T-helper 1 cell treated with Interleukin-12 subunit alpha and Interleukin-12 subunit beta and Interleukin-4 antibody, amounts not matched to agents 30 μg/mL and 1 μg/mL, for 36 hours (primary cell): ENCODE measurements around the gene SVIL.
"Not testable (repeated sequence)": the region's sequence is repeated elsewhere in the genome, so short reads cannot be mapped to it uniquely, and the experiment has no call there.

ENCODE experiments used
- H3K27ac Mint-ChIP-seq: one replicate; pipeline ENCODE4 v1.8.0; 2021; ENCODE audit warnings: mild to moderate bottlenecking, mixed read lengths
- H3K27me3 Mint-ChIP-seq: one replicate; pipeline ENCODE4 v1.8.0; 2021; ENCODE audit warnings: low read depth, mixed read lengths
- H3K36me3 Mint-ChIP-seq: one replicate; pipeline ENCODE4 v1.8.0; 2021; ENCODE audit warnings: low read depth, mixed read lengths
- H3K4me1 Mint-ChIP-seq: one replicate; pipeline ENCODE4 v1.8.0; 2021; ENCODE audit warnings: low read depth, mixed read lengths
- H3K4me3 Mint-ChIP-seq: one replicate; pipeline ENCODE4 v1.8.0; 2021; ENCODE audit warnings: mild to moderate bottlenecking, moderate library complexity, mixed read lengths
- H3K9me3 Mint-ChIP-seq: one replicate; pipeline ENCODE4 v1.8.0; 2021; ENCODE audit warnings: mixed read lengths

Gene SVIL

GRCh38 chr10:29514306-29514705, 120.5 kb downstream of the SVIL start:
- no peaks in the 10 kb centered on the region for H3K4me1 Mint-ChIP-seq
- H3K36me3 Mint-ChIP-seq: no peaks in the 10 kb centered on the region
- H3K9me3 Mint-ChIP-seq: no peaks in the 10 kb centered on the region
- H3K4me3 Mint-ChIP-seq: no peak overlapping the region
- no peaks in the 10 kb centered on the region for H3K27me3 Mint-ChIP-seq
- no peak overlapping the region for H3K27ac Mint-ChIP-seq

DNA sequence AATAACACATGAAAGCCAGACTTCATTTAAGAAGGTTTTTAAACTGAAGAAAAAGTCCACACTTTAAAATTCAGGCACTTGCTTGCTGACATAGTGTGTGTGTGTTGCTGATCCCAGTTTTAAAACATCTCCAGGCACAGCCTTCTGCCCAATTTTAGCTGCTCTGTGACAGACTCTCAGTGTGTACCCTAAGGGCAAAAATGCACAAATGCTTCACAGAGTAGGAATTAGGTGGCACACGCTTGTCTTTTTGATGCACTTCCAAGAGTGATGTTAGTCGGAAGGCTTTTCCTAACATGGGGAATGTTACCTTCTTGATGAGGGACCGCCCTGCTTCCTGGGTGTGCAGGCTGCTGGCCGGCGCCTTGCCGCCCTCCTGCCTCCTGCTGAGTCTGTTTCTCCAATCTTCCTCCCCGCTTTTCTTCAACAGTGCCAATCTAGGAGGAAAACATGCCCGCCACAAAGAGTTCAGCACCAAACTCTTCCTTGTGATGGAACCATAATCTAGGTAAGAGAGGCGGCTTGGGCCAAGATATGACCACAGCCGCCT, 122.3 kb downstream of the SVIL start:
- Mint-ChIP-seq H3K9me3 (no peaks in the 10 kb centered on the region), H3K36me3 (no peaks in the 10 kb centered on the region)

GRCh38 chr10:29511806-29512205, 123.0 kb downstream of the SVIL start:
- not testable (repeated sequence) for H3K4me1 Mint-ChIP-seq, H3K4me3 Mint-ChIP-seq, H3K9me3 Mint-ChIP-seq, H3K27ac Mint-ChIP-seq, H3K36me3 Mint-ChIP-seq, H3K27me3 Mint-ChIP-seq

More for the DNA sequence above, 122.3 kb downstream of the SVIL start:
- Mint-ChIP-seq H3K27ac (no peak overlapping the region), H3K4me1 (no peaks in the 10 kb centered on the region), H3K4me3 (no peak overlapping the region), H3K27me3 (no peaks in the 10 kb centered on the region)

DNA sequence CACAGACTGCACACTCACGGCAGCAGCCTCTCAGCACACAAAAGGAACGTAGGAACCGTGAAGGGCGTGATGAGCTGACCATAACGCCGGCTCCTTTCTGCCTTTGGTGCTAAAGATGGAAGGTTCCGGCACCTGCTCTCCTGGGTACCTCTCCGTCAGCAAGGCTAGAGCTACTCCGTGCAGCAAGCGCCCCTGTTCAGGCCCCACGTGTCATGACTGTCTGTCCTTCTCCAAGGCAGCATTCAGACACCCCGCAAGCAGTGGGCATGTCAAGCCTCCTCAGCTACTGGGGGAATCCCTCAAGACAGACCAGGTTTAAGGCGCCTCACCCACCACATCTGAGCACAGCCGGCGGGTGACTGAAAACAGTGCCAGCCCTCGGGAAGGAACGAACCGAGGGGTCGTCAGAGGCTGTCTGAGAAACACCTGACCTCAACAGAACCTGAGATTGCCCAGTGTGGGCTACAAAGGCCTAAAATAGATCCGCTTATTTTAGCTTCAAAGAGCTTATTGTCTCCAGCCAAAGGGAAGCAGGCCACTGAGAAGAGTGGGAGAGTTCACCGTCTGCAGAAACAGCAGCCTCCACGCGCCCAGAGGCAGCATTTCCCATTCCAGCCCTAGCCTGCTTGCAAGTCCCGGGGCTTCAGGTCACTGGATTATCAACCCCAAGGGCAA, 124.2 kb downstream of the SVIL start:
- not testable (repeated sequence) for H3K27ac Mint-ChIP-seq, H3K9me3 Mint-ChIP-seq, H3K27me3 Mint-ChIP-seq, H3K36me3 Mint-ChIP-seq, H3K4me1 Mint-ChIP-seq, H3K4me3 Mint-ChIP-seq

DNA sequence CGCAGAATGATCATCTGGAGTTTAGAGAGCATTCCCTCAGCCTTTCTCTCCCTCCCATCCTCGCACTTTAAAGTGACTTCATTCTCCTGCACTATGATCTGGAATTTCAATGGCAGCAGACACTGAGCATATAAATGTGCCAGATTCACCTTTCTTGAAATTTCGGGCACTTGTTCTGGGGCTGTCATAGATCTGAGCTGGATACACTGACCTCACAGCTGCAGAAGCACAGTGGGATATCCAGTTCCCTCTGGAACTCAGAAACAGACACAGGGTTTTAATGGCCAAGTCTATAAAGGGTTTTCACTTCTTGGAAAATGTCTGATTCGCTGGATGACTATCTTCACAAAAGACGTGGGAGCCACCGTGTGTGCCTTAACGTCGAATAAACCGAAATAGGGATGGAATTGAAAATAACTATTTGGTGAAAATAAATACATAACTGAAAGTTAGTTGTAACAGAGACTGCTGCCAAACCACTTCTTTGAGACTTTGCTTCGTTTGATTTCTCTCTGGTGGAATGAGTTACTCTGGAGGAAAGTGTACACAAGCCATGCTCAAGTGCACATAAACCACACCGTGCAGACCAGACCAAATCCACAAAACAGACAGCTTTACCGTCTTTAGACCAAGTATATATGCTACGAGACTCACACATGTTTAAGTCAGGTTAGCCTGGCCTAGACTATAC, 126.1 kb downstream of the SVIL start:
- no peak overlapping the region for H3K4me3 Mint-ChIP-seq
- H3K4me1 Mint-ChIP-seq: no peaks in the 10 kb centered on the region
- H3K27me3 Mint-ChIP-seq: no peaks in the 10 kb centered on the region
- H3K36me3 Mint-ChIP-seq: no peaks in the 10 kb centered on the region
- H3K27ac Mint-ChIP-seq: no peak overlapping the region
- no peaks in the 10 kb centered on the region for H3K9me3 Mint-ChIP-seq

- not testable (repeated sequence) for H3K27me3 Mint-ChIP-seq, H3K9me3 Mint-ChIP-seq, H3K4me1 Mint-ChIP-seq, H3K27ac Mint-ChIP-seq, H3K36me3 Mint-ChIP-seq, H3K4me3 Mint-ChIP-seq
Observed at GRCh38 chr10:29507750-29508149, 127.0 kb downstream of the SVIL start.

DNA sequence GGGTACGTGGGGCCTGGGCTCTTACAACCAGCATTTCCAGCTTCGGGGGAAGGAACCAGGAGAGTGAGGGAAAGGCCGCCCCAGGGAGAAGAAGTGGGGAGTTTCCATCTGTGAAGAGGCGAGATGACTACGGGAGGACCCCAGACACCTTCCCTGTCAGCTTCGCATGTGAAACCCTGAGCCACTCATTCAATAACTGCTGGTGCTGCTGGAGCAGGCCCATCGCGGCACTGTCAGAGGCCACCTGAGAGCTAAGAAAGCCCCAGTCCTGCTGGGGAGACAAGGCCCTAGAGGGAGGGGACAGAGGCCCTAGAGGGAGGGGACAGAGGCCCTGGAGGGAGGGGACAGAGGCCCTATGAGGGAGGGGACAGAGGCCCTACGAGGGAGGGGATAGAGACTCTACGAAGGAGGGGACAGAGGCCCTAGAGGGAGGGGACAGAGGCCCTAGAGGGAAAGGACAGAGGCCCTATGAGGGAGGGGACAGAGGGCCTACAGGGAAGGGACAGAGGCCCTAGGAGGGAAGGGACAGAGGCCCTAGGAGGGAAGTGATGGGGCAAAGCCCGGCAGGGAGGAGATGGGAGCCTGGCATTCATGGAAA, 128.3 kb downstream of the SVIL start:
- H3K9me3 Mint-ChIP-seq, H3K27ac Mint-ChIP-seq, H3K4me3 Mint-ChIP-seq, H3K4me1 Mint-ChIP-seq, H3K27me3 Mint-ChIP-seq, H3K36me3 Mint-ChIP-seq: not testable (repeated sequence)

- Mint-ChIP-seq H3K27me3 (no peaks in the 10 kb centered on the region), H3K4me1 (no peaks in the 10 kb centered on the region), H3K4me3 (no peak overlapping the region), H3K27ac (no peak overlapping the region), H3K36me3 (no peaks in the 10 kb centered on the region), H3K9me3 (no peaks in the 10 kb centered on the region)
Observed at GRCh38 chr10:29502351-29502750, 132.4 kb downstream of the SVIL start.

GRCh38 chr10:29501692-29502091, 133.1 kb downstream of the SVIL start:
- no peaks in the 10 kb centered on the region for H3K9me3 Mint-ChIP-seq
- no peaks in the 10 kb centered on the region for H3K4me1 Mint-ChIP-seq

DNA sequence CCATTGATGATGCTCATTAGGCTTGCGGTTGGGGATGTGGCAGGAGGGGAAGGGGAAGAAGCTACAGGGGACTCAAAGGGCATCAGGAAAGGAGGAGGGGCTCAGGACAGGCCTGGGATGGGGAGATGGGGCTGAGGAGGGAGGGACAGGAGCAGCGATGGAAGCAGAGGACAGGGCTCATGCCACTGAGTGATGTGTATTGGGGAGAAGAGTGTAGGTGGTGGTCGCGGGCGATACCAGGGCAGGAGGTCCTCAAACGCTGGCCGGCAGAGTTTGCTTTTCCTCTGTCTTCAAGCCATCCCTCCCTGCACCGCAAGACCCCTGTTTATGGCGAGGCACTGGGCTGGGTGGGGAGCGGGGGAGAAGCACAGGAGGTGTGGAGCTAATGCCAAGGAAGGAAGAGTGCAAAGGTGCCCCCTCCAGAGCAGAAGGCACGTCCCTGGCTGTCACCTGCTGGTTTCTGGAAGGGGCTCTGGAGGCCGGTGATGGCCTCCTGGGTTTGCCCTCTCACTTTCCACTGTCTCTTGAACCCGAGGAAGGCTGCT, 134.7 kb downstream of the SVIL start:
- no peak overlapping the region for H3K4me3 Mint-ChIP-seq
- H3K27ac Mint-ChIP-seq: no peak overlapping the region
- H3K36me3 Mint-ChIP-seq: no peaks in the 10 kb centered on the region
- H3K27me3 Mint-ChIP-seq: no peaks in the 10 kb centered on the region
- no peaks in the 10 kb centered on the region for H3K9me3 Mint-ChIP-seq
- peaks cover 4% of the 10 kb centered on the region for H3K4me1 Mint-ChIP-seq

More at GRCh38 chr10:29501692-29502091, 133.1 kb downstream of the SVIL start:
- no peak overlapping the region for H3K27ac Mint-ChIP-seq
- no peaks in the 10 kb centered on the region for H3K27me3 Mint-ChIP-seq
- no peaks in the 10 kb centered on the region for H3K36me3 Mint-ChIP-seq
- no peak overlapping the region for H3K4me3 Mint-ChIP-seq

DNA sequence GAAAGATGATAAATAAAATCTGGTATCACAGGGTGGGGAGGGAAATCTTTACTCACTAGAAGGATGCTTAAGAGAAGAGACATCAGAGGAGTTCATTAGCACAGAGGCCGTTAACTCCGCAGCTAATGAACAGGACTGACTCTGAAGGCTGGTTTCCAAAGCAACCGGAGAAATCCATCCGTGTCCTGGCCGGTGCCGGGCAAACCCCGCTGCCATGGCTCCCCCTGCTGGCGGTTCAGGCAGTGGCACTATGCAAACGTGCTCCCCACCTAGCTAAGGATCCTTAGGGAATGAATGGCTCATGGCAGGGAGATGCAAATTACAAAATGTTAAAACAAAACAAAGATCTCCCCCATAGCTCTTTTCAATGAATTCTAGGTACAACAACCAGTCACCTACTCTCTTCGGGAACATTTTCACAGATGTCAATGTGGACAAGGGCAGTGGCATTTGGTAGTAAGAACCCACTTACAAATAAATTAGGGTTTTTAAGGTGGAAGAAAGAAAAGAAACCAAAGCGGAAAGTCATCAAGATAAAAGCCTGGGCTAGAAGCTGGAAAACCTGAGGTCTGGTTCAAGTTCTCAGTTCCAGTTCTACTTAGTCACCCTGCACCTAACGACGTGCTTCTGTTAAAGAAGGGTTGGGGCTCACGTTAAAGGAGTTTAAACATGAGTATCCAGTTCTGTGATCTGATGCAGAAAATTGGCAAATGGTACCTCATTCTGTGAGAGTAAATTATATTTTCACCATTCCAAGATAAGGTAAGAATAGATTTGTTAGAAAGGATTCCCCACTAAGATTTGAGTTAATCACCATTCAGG, 138.2 kb downstream of the SVIL start:
- no peak overlapping the region for H3K27ac Mint-ChIP-seq
- no peak overlapping the region for H3K4me3 Mint-ChIP-seq
- no peaks in the 10 kb centered on the region for H3K27me3 Mint-ChIP-seq
- H3K4me1 Mint-ChIP-seq: peaks cover 4% of the 10 kb centered on the region
- H3K9me3 Mint-ChIP-seq: no peaks in the 10 kb centered on the region
- peaks cover under 1% of the 10 kb centered on the region for H3K36me3 Mint-ChIP-seq

DNA sequence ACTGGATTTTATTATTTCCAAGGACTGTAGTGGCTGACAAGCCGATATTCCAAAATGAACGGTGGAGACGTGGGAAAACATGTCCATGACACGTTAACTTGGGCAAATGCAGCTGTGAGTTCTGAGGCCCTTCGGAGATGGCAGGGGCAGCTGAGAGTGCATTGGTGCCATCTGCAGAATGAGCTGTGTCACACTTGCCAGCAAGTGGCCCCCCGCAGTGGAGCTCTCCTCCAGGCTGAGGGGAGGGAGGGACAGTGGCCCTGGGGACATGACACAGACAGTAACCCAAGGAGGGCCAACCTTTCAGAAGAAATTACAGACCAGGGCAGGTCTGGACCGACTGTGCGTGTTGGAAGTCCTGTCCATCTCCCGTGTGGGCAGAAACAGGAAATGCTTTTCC, 139.4 kb downstream of the SVIL start:
- Mint-ChIP-seq H3K4me3 (no peak overlapping the region), H3K36me3 (peaks cover 7% of the 10 kb centered on the region), H3K4me1 (peaks cover 4% of the 10 kb centered on the region), H3K9me3 (no peaks in the 10 kb centered on the region), H3K27ac (no peak overlapping the region), H3K27me3 (no peaks in the 10 kb centered on the region)

DNA sequence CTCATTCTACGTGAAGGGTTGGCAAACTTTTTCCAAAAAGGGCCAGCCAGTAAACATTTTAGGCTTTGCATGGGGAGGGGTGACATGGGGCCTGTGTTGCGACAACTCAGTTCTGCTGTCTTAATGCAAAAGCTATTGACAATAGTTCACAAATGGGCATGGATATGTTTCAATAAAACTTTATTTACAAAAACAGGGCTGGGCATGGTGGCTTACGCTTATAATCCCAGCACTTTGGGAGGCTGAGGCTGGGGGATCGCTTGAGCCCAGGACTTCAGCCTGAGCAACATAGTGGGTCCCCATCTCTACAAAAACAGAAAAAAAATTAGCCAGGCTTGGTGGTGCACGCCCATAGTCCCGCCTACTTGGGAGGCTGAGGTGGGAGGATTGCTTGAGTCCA, 141.1 kb downstream of the SVIL start:
- H3K27ac Mint-ChIP-seq: no peak overlapping the region
- H3K4me1 Mint-ChIP-seq: peaks cover 5% of the 10 kb centered on the region
- H3K27me3 Mint-ChIP-seq: no peaks in the 10 kb centered on the region
- peaks cover 7% of the 10 kb centered on the region for H3K36me3 Mint-ChIP-seq
- H3K4me3 Mint-ChIP-seq: no peak overlapping the region
- H3K9me3 Mint-ChIP-seq: no peaks in the 10 kb centered on the region

- Mint-ChIP-seq H3K4me1 (peaks cover 9% of the 10 kb centered on the region), H3K4me3 (no peak overlapping the region), H3K36me3 (peaks cover 15% of the 10 kb centered on the region)
Observed at GRCh38 chr10:29492774-29493173, 142.0 kb downstream of the SVIL start.

More at GRCh38 chr10:29492774-29493173, 142.0 kb downstream of the SVIL start:
- Mint-ChIP-seq H3K27me3 (no peaks in the 10 kb centered on the region), H3K27ac (no peak overlapping the region), H3K9me3 (no peaks in the 10 kb centered on the region)
